HuH-7 (cell line): ENCODE results near the gene TAL2.

Experiments used
- DNase-seq: peaks from one replicate; pipeline ENCODE4 v3.0.0; 2011; ENCODE audit warnings: low spot score

The TAL2 gene

GRCh38 chr9:105662184-105663104 is at the start of gene TAL2:
Gene TAL2 (plus strand): TSS chr9:105662457. CDS start chr9:105662497, 40 bp downstream.
- no peak for DNase-seq

GRCh38 chr9:105621001-105621400 is 41.3 kb upstream of the TAL2 start:
- DNase-seq = no peak

GRCh38 chr9:105625088-105625487 is 37.2 kb upstream of the TAL2 start:
- DNase-seq = no peak

GRCh38 chr9:105632807-105633206 is 29.4 kb upstream of the TAL2 start:
- no peak for DNase-seq

- DNase-seq = no peak
These were observed 28.8 kb upstream of the TAL2 start for GRCh38 chr9:105633411-105633810.

GRCh38 chr9:105636331-105636730 is 25.9 kb upstream of the TAL2 start:
- no peak for DNase-seq

GRCh38 chr9:105637787-105638395 is 24.4 kb upstream of the TAL2 start:
- no peak for DNase-seq

- no peak for DNase-seq
These were observed 22.3 kb upstream of the TAL2 start for GRCh38 chr9:105639936-105640335.

- no peak for DNase-seq
These were observed 18.5 kb upstream of the TAL2 start for GRCh38 chr9:105643795-105644194.

- no peak for DNase-seq
These were observed 15.2 kb upstream of the TAL2 start for GRCh38 chr9:105646879-105647594.

- DNase-seq = no peak
These were observed 14.5 kb upstream of the TAL2 start for GRCh38 chr9:105647595-105648349.

GRCh38 chr9:105651806-105652205 is 10.5 kb upstream of the TAL2 start:
- DNase-seq = no peak

- peak; percentile 73 for DNase-seq
These were observed 5.9 kb upstream of the TAL2 start for GRCh38 chr9:105656131-105656921.

- DNase-seq = no peak
These were observed 3.9 kb upstream of the TAL2 start for GRCh38 chr9:105658351-105658750.

- no peak for DNase-seq
These were observed 1.2 kb upstream of the TAL2 start for GRCh38 chr9:105661011-105661410.

- no peak for DNase-seq
These were observed 1.7 kb downstream of the TAL2 start for GRCh38 chr9:105663914-105664313.

GRCh38 chr9:105667867-105668266 is 5.6 kb downstream of the TAL2 start:
- no peak for DNase-seq

GRCh38 chr9:105670315-105670714 is 8.1 kb downstream of the TAL2 start:
- DNase-seq = no peak

GRCh38 chr9:105670775-105671174 is 8.5 kb downstream of the TAL2 start:
- DNase-seq = no peak

GRCh38 chr9:105672711-105673234 is 10.5 kb downstream of the TAL2 start:
- no peak for DNase-seq

- DNase-seq = no peak
These were observed 11.7 kb downstream of the TAL2 start for GRCh38 chr9:105673850-105674387.
